ENCODE data around the gene DAO.
"Not testable (repeated sequence)": the region's sequence is repeated elsewhere in the genome, so short reads cannot be mapped to it uniquely, and the experiment has no call there.

DAO gene

DNA sequence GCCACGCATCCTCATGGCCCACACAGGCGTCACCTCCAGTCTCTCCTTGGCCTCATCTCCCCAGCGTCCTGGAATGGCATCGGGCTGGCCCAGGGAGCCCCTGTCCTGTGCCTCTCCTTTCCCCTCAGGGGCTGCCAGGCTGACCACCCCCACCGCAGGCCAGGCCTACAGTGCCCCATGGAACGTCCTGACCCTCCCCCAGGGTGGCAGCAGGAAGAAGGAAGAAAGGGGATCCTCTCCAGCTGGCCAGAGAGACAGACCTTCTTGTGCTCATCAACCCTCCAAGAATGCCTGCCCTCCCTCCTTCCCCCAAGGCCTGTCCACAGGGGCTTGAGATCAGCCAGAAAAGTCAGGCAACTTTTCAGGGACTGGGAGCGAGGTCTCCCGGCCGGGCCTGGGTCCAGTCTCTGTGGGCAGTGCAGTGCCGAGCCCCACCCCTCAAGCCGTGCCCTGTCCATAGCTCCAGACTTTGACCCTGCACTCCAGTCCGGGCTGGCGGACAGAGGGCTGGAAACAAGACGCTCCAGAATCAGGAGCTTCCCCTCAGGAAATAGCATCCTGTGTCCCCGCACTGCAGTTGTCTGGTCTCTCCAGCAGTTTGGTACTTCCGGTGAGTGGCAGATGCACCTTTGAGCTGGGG lies at the start of gene DAO:
TSS of gene DAO (plus strand) at position 478 of the 640 bp plus-strand sequence. CDS start 4,915 bp downstream, outside the sequence.
- no peak for DNase-seq (ENCODE audit: low read depth in 2 of 2)

- DNase-seq (ENCODE audit: low read depth in 2 of 2) = no peak
Observed at GRCh38 chr12:108831309-108831991, 48.4 kb upstream of the DAO start.

DNA sequence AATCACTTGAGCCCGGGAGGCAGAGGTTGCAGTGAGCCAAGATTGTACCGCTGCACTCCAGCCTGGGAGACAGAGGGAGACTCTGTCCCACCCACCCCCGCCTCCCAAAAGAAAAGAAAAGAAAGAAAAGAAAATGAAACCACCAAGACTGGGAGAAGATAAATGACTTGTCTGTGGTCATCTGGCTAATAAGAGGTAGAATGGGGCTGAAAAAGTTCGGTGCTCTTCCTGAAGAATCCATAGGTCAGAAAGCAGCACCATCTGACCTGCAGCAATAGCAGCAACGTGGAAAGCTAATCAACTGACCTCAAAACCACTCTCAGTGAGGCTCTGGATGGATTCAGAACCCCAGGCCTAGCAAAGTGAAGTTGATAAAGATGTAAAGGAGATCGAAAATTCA lies 47.7 kb upstream of the DAO start:
- no peak for DNase-seq (ENCODE audit: low read depth in 2 of 2)

- no peak for DNase-seq (ENCODE audit: low read depth in 2 of 2)
Observed at GRCh38 chr12:108832730-108833354, 47.0 kb upstream of the DAO start.

- DNase-seq (ENCODE audit: low read depth in 2 of 2) = no peak
Observed at GRCh38 chr12:108833355-108833733, 46.5 kb upstream of the DAO start.

DNA sequence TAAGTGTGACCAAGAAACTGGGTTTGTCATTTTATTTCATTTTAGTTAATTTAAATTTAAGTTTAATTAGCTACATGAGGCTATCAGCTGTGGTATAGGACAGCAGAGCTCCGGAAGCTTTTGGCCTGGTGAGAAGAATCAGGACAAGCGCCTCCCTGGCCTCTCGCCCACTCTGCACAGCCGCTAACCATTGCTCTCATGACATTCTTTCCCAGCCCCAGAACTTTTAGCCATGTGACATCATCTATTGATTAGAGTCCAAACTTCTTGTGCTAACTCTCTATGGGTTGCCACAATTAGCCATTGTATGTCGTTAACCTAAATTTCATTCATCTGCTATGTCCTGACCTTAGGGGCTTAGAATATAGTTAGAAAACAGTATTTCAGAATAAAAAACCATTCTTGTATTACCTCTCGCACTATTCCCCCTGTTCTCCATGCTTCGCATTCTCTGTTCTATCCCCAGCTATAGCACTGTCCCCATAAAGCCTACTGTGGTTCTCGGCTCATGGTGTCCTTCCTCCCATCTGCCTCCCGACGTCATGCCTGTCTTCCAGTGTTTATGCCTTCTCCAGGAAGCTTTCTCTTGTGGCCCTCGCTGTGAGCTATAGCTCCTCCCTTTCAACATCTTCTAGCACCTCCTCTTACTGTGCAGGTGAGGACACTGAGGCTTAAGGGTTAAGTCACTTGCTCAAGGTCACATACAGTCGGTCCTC lies 46.0 kb upstream of the DAO start:
- no peak for DNase-seq (ENCODE audit: low read depth in 2 of 2)

GRCh38 chr12:108835860-108836634 lies 43.8 kb upstream of the DAO start:
- DNase-seq (ENCODE audit: low read depth in 2 of 2) = no peak

DNA sequence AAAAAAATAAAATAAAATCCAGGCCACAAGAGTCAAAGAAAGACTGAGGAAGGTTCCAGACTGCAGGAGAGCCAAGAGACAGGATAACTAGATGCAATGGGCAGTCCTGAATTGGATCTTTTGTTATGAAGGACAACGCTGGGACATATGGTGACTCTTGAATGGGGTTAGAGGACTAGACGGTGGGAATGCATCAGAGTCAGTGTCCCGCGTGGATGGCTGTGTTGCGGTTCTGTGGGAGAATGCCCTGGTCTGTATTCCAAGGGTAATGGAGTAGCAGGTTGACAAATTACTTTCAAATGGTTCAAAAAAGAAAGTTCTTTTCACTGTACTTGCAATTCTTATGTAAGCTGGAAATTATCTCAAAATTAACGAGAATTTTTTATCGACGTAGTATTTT lies 42.7 kb upstream of the DAO start:
- DNase-seq (ENCODE audit: low read depth in 2 of 2) = no peak

DNA sequence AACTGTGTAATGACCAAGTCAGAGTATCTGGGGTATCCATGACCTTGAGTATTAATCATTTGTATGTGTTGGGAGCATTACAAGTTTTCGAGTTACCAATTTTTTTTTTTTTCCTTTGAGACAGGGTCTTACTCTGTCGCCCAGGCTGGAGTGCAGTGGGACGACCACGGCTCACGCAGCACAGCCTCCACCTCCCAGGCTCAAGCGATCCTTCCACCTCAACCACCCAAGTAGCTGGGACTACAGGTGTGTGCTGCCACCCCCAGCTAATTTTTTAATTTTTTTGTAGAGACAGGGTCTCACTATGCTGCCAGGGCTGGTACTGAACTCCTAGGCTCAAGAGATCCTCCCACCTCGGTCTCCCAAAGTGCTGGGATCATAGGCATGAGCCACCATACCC lies 42.2 kb upstream of the DAO start:
- no peak for DNase-seq (ENCODE audit: low read depth in 2 of 2)

GRCh38 chr12:108838194-108839017 lies 41.5 kb upstream of the DAO start:
- DNase-seq (ENCODE audit: low read depth in 2 of 2) = peak; percentile 59 to 63

DNA sequence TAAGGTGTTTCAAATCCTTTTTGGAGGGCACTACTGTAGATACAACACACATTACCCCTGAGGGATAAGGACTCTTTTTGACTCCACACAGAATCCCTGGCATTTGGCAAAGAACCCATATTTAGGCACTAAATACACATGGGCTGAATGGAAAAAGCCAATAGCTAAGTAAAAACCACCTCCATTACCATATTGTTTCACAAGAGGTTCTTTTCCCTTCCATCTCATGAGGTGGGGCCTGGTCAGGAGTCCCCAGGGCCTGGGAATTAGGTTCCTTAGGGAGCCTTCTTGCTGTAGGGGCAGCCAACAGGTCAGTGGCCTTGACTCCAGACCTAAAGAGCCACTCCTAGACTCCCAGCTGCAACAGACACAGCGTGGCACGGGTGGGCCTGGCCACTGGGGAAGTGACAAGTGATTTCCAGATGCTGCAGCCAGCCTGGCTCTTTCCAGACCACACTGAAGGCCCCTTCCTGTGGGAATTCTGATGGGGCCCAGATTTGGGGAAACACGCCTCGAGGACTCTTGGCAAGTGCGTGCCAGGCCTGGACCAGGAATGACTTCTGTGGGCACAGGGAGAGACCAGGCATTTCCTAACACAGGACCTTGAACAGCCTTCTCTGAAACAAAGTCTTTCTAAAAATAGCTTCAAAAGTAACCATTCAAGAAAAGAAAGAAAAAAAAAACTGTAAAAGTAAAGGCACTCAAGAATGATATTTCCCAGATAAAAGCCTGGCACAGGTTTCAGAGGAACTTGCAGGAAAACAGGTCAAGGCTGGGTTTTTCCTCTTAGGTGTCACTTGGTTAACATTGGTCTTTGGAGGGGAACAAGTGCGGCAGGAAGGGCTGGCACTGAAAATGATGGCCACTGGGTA lies 40.6 kb upstream of the DAO start:
- no peak for DNase-seq (ENCODE audit: low read depth in 2 of 2)

GRCh38 chr12:108839890-108840230 lies 40.0 kb upstream of the DAO start:
- no peak for DNase-seq (ENCODE audit: low read depth in 2 of 2)

GRCh38 chr12:108840605-108841332 lies 39.1 kb upstream of the DAO start:
- DNase-seq (ENCODE audit: low read depth in 2 of 2) = no peak

DNA sequence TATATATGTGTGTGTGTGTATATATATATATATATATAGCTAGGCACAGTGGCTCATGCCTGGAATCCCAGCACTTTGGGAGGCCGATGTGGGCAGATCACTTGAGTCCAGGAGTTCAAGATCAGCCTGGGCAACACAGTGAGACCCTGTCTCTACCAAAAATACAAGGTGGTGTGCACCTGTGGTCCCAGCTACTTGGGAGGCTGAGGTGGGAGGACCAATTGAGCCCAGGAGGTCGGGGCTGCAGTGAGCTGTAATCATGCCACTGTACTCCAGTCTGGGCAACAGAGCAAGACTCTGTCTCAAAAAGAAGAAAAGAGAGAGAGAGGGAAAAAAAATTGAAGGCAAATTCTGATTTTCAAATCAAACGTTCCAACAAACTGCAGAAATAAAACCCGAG lies 38.1 kb upstream of the DAO start:
- DNase-seq (ENCODE audit: low read depth in 2 of 2) = not testable (repeated sequence)

GRCh38 chr12:108842361-108842760 lies 37.5 kb upstream of the DAO start:
- no peak for DNase-seq (ENCODE audit: low read depth in 2 of 2)

DNA sequence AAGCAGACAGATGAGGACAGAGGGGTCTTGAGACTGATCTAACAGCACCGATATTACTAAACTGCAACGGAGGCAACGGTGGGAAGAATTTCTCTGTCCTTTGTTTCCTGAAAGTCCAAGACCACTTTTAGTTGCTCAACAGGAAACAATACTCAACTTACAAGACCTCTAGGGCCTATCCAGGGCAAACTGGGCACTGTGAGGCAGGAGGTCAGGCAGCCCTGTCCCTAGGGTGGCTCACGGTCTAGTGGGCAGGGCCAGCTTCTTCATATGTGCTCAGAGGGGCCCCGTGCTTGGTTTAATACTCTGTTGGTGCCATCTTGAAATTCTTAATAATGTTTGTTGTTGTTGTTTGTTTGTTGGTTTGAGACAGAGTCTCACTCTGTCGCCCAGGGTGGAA lies 36.7 kb upstream of the DAO start:
- DNase-seq (ENCODE audit: low read depth in 2 of 2) = no peak

- DNase-seq (ENCODE audit: low read depth in 2 of 2) = no peak
Observed at GRCh38 chr12:108845696-108846095, 34.2 kb upstream of the DAO start.

GRCh38 chr12:108846290-108846701 lies 33.6 kb upstream of the DAO start:
- DNase-seq (ENCODE audit: low read depth in 2 of 2) = no peak

DNA sequence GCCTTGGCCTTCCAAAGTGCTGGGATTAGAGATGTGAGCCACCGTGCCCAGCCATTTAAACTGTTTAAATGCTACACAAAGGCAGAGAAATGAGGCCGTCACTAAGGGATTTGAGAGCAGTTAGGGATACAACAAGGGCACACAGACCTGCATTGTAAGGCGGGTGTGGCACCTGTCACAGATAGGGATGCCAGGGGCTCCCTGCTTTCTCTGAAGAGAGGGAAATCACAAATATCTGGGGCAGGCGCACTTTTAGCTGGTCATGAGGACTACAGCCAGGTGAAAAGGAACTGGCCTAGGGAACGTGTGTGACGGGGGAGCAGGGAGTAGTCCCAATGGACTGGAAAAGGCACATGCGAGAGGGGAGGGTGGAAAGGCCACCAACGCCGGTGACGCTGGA lies 32.2 kb upstream of the DAO start:
- DNase-seq (ENCODE audit: low read depth in 2 of 2) = no peak

Measured in stimulated activated CD8-positive, alpha-beta memory T cell treated with anti-CD3 and anti-CD28 coated beads, Interleukin-15, amount 100 ng/mL, for 4 hours (primary cell).